ENCODE results near the gene TMEM229A. TPM values are rescaled to one million over a fixed set of nuclear protein-coding genes. Genes with fewer than 3 reads are reported as not detected.

TMEM229A gene
- total and polyA plus RNA-seq, 2 of the 8 experiments (the other 6 are each of a cell fraction or from before 2014, with no cell fraction given): 0.33 to 0.54 TPM

- H3K23me2 ChIP-seq (ENCODE audit: low read depth, low read length): no peaks in the 10 kb centered on the region
- no peaks in the 10 kb centered on the region for H3K36me3 ChIP-seq (ENCODE audit: control insufficient read depth in 2 of 4, insufficient read depth in 4 of 4, low read length in 3 of 4)
- TF ChIP-seq HDAC6 (IDR thresholded peaks at IDR 0.05; ENCODE audit: low read depth, low read length) (no peak), TCF12 (IDR thresholded peaks at IDR 0.05; ENCODE audit: low read depth, low read length) (no peak), EZH2 (IDR thresholded peaks at IDR 0.05; ENCODE audit: low read depth, low read length, severe bottlenecking) (no peak), RAD21 (IDR thresholded peaks at IDR 0.05 in 1 of 2, conservative IDR thresholded peaks at IDR 0.05 in 1 of 2; ENCODE audit: low read depth in 2 of 2, low read length in 2 of 2) (no peak), SIN3A (conservative IDR thresholded peaks at IDR 0.05 in 1 of 2, IDR thresholded peaks at IDR 0.05 in 1 of 2; ENCODE audit: low read depth in 1 of 2, low read length in 2 of 2) (no peak), ASH2L (IDR thresholded peaks at IDR 0.05; ENCODE audit: low read length) (no peak), RXRA (IDR thresholded peaks at IDR 0.05; ENCODE audit: insufficient read depth, low read depth, low read length) (no peak)
- TF ChIP-seq, protein P1, sequence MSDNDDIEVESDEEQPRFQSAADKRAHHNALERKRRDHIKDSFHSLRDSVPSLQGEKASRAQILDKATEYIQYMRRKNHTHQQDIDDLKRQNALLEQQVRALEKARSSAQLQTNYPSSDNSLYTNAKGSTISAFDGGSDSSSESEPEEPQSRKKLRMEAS (IDR thresholded peaks at IDR 0.05): no peak
- TF ChIP-seq, protein P2, sequence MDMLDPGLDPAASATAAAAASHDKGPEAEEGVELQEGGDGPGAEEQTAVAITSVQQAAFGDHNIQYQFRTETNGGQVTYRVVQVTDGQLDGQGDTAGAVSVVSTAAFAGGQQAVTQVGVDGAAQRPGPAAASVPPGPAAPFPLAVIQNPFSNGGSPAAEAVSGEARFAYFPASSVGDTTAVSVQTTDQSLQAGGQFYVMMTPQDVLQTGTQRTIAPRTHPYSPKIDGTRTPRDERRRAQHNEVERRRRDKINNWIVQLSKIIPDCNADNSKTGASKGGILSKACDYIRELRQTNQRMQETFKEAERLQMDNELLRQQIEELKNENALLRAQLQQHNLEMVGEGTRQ (IDR thresholded peaks at IDR 0.05; ENCODE audit: low read length): no peak
- H3K9ac ChIP-seq (replicated peaks in 1 of 4; ENCODE audit: extremely low read depth in 1 of 4, low read depth in 3 of 4, low read length in 3 of 4): no peak overlapping the region
- no peak overlapping the region for H2BK12ac ChIP-seq (ENCODE audit: low read depth, low read length)
- no peak overlapping the region for H3K4me2 ChIP-seq (ENCODE audit: insufficient read depth in 1 of 2, low read depth in 2 of 2, low read length in 2 of 2)
- H4K8ac ChIP-seq (ENCODE audit: extremely low read depth, insufficient read depth, low read length): no peak overlapping the region
- no peak overlapping the region for H3K4ac ChIP-seq (replicated peaks; ENCODE audit: insufficient read length, low read depth, low read length)
- H3K14ac ChIP-seq (ENCODE audit: insufficient read length): no peak overlapping the region
- no peaks in the 10 kb centered on the region for H3K79me1 ChIP-seq (ENCODE audit: low read depth, low read length)
- no peaks in the 10 kb centered on the region for H3K79me2 ChIP-seq (ENCODE audit: control insufficient read depth in 1 of 2, insufficient read depth in 2 of 2, low read length in 2 of 2)
- no peak overlapping the region for H2AFZ ChIP-seq (ENCODE audit: low read length)
- H3K27ac ChIP-seq (ENCODE audit: low read depth, low read length): no peak overlapping the region
- no peak overlapping the region for H2BK5ac ChIP-seq (ENCODE audit: low read depth, low read length)
- no peaks in the 10 kb centered on the region for H3K4me1 ChIP-seq (replicated peaks in 1 of 4; ENCODE audit: control insufficient read depth in 3 of 4, insufficient read depth in 4 of 4, low read length in 3 of 4)
- no peak overlapping the region for H4K5ac ChIP-seq (ENCODE audit: insufficient read length, low read depth, low read length)
- WGBS, 2 experiments (ENCODE audit: extremely low coverage in 1 of 2, insufficient coverage in 1 of 2, insufficient read length in 1 of 2, insufficient replicate concordance in 2 of 2, low coverage in 1 of 2, low lambda C conversion rate in 2 of 2, missing lambda C conversion rate in 1 of 2): 91% methylated on average over 4 of the region's 4 CpGs; no CpG with 5 or more reads in 1 of the 2 experiments
- ChIA-PET CTCF (ENCODE audit: partially characterized antibody) (interaction anchor here (1.6 kb wide), 1 partner anchor 28 kb away, joined by 8 read pairs; no protein-coding TSS in a partner anchor), POLR2A (ENCODE audit: partially characterized antibody) (no interaction called here)
- no peak overlapping the region for H2BK20ac ChIP-seq (ENCODE audit: low read length)
- no peak overlapping the region for H2AK5ac ChIP-seq (ENCODE audit: low read depth, low read length)
- no peak for FAIRE-seq
- H2BK15ac ChIP-seq (ENCODE audit: low read length): no peak overlapping the region
- no peaks in the 10 kb centered on the region for H4K20me1 ChIP-seq (replicated peaks in 1 of 2; ENCODE audit: control insufficient read depth in 1 of 2, insufficient read depth in 2 of 2, low read length in 2 of 2)
- H3K18ac ChIP-seq (ENCODE audit: extremely low read depth, low read length): no peak overlapping the region
- H4K91ac ChIP-seq (replicated peaks; ENCODE audit: insufficient read length, low read length): no peak overlapping the region
- H3K27me3 ChIP-seq (replicated peaks in 1 of 4; ENCODE audit: control insufficient read depth in 3 of 4, extremely low read depth in 1 of 4, insufficient read depth in 3 of 4, low read length in 3 of 4): no peaks in the 10 kb centered on the region
- no peak overlapping the region for H3K4me3 ChIP-seq (ENCODE audit: extremely low read depth in 1 of 4, insufficient read depth in 2 of 4, low read depth in 3 of 4, low read length in 4 of 4)
- no peak overlapping the region for H2BK120ac ChIP-seq (replicated peaks; ENCODE audit: low read depth, low read length)
- no peak overlapping the region for H3K23ac ChIP-seq (ENCODE audit: insufficient read length)
- H3K9me3 ChIP-seq (ENCODE audit: insufficient read depth in 2 of 2, low read depth in 1 of 2, low read length in 1 of 2): no peaks in the 10 kb centered on the region
- DNase-seq (ENCODE audit: low read depth in 1 of 2, low spot score in 2 of 2): no peak
- no peak overlapping the region for H3K56ac ChIP-seq (replicated peaks; ENCODE audit: insufficient read length, low read depth, low read length)
Measured at GRCh38 chr7:124073310-124073645, 40.4 kb upstream of the TMEM229A start.
